ENCODE measurements around the gene DCDC2B.
A peak's percentile ranks its signal among the peaks of the same experiment; 100 is the strongest.

Gene DCDC2B

GRCh38 chr1:32215629-32216480 lies 7.0 kb downstream of the DCDC2B start:
- Histone ChIP-seq H3K4me2 (ENCODE audit: low read depth, low read length, poor library complexity, severe bottlenecking) (no peak overlapping the region), H3K9me3 (ENCODE audit: insufficient read depth, low read length) (no peaks in the 10 kb centered on the region), H3K9ac (ENCODE audit: low read length) (no peak overlapping the region), H3K79me2 (ENCODE audit: insufficient read depth, low read length) (no peaks in the 10 kb centered on the region), H3K36me3 (ENCODE audit: low read length) (no peaks in the 10 kb centered on the region), H4K20me1 (ENCODE audit: low read depth, low read length) (no peaks in the 10 kb centered on the region), H3K4me3 (ENCODE audit: insufficient read depth, low read length, poor library complexity, severe bottlenecking) (no peak overlapping the region), H2AFZ (ENCODE audit: low read depth, low read length, severe bottlenecking) (no peak overlapping the region), H3K27ac (ENCODE audit: low read depth, low read length) (no peak overlapping the region), H3K9me2 (replicated peaks; ENCODE audit: insufficient read depth, low read length) (no peaks in the 10 kb centered on the region), H3F3A (ENCODE audit: insufficient read depth) (no peaks in the 10 kb centered on the region), H3K27me3 (ENCODE audit: low read length) (no peaks in the 10 kb centered on the region)
- TF ChIP-seq CTCF (IDR thresholded peaks at IDR 0.05; ENCODE audit: insufficient read depth, low read length, poor library complexity, severe bottlenecking) (peak; percentile 74), EZH2phosphoT487 (conservative IDR thresholded peaks at IDR 0.05; ENCODE audit: low read length) (no peak)

- Histone ChIP-seq H3K27ac (ENCODE audit: low read depth, low read length) (no peak overlapping the region), H3K9me2 (replicated peaks; ENCODE audit: insufficient read depth, low read length) (no peaks in the 10 kb centered on the region), H3K36me3 (ENCODE audit: low read length) (no peaks in the 10 kb centered on the region)
These were observed 7.7 kb downstream of the DCDC2B start for GRCh38 chr1:32216566-32216965.

GRCh38 chr1:32219022-32219421 lies 10.1 kb downstream of the DCDC2B start:
- H3K4me2 ChIP-seq (ENCODE audit: low read depth, low read length, poor library complexity, severe bottlenecking), result no peak overlapping the region
- H3F3A ChIP-seq (ENCODE audit: insufficient read depth), result no peaks in the 10 kb centered on the region
- H3K79me2 ChIP-seq (ENCODE audit: insufficient read depth, low read length), result peaks cover 18% of the 10 kb centered on the region
- H4K20me1 ChIP-seq (ENCODE audit: low read depth, low read length), result no peaks in the 10 kb centered on the region
- H3K27ac ChIP-seq (ENCODE audit: low read depth, low read length), result no peak overlapping the region
- H3K9me2 ChIP-seq (replicated peaks; ENCODE audit: insufficient read depth, low read length), result no peaks in the 10 kb centered on the region
- H3K27me3 ChIP-seq (ENCODE audit: low read length), result no peaks in the 10 kb centered on the region
- H3K4me3 ChIP-seq (ENCODE audit: insufficient read depth, low read length, poor library complexity, severe bottlenecking), result no peak overlapping the region
- H2AFZ ChIP-seq (ENCODE audit: low read depth, low read length, severe bottlenecking), result no peak overlapping the region
- TF ChIP-seq CTCF (IDR thresholded peaks at IDR 0.05; ENCODE audit: insufficient read depth, low read length, poor library complexity, severe bottlenecking), result no peak
- no peak for TF ChIP-seq EZH2phosphoT487 (conservative IDR thresholded peaks at IDR 0.05; ENCODE audit: low read length)
- no peak overlapping the region for H3K9ac ChIP-seq (ENCODE audit: low read length)
- no peaks in the 10 kb centered on the region for H3K9me3 ChIP-seq (ENCODE audit: insufficient read depth, low read length)
- H3K36me3 ChIP-seq (ENCODE audit: low read length), result no peaks in the 10 kb centered on the region

More at GRCh38 chr1:32216566-32216965, 7.7 kb downstream of the DCDC2B start:
- no peaks in the 10 kb centered on the region for H4K20me1 ChIP-seq (ENCODE audit: low read depth, low read length)
- H3K79me2 ChIP-seq (ENCODE audit: insufficient read depth, low read length), result no peaks in the 10 kb centered on the region
- no peak overlapping the region for H3K9ac ChIP-seq (ENCODE audit: low read length)
- H3K4me3 ChIP-seq (ENCODE audit: insufficient read depth, low read length, poor library complexity, severe bottlenecking), result no peak overlapping the region
- H3K4me2 ChIP-seq (ENCODE audit: low read depth, low read length, poor library complexity, severe bottlenecking), result no peak overlapping the region
- H3F3A ChIP-seq (ENCODE audit: insufficient read depth), result no peaks in the 10 kb centered on the region
- TF ChIP-seq EZH2phosphoT487 (conservative IDR thresholded peaks at IDR 0.05; ENCODE audit: low read length), result no peak
- TF ChIP-seq CTCF (IDR thresholded peaks at IDR 0.05; ENCODE audit: insufficient read depth, low read length, poor library complexity, severe bottlenecking), result no peak
- H3K9me3 ChIP-seq (ENCODE audit: insufficient read depth, low read length), result no peaks in the 10 kb centered on the region
- no peak overlapping the region for H2AFZ ChIP-seq (ENCODE audit: low read depth, low read length, severe bottlenecking)
- H3K27me3 ChIP-seq (ENCODE audit: low read length), result no peaks in the 10 kb centered on the region

Data from SU-DHL-6 (cell line).